ENCODE measurements around the gene INKA1. TPM values are rescaled to one million over a fixed set of nuclear protein-coding genes. Genes with fewer than 3 reads are reported as not detected.
A peak's percentile ranks its signal among the peaks of the same experiment; 100 is the strongest.
"Not testable (repeated sequence)": the region's sequence is repeated elsewhere in the genome, so short reads cannot be mapped to it uniquely, and the experiment has no call there.

The INKA1 gene
- total RNA-seq, 1 experiment from 2014 or later, result 0.15 TPM

GRCh38 chr3:49807431-49808114 is 4.5 kb downstream of the INKA1 start:
- DNase-seq (ENCODE audit: low spot score), result no peak

- no peak for DNase-seq (ENCODE audit: low spot score)
These were observed 9.9 kb downstream of the INKA1 start for GRCh38 chr3:49812916-49813496.

DNA sequence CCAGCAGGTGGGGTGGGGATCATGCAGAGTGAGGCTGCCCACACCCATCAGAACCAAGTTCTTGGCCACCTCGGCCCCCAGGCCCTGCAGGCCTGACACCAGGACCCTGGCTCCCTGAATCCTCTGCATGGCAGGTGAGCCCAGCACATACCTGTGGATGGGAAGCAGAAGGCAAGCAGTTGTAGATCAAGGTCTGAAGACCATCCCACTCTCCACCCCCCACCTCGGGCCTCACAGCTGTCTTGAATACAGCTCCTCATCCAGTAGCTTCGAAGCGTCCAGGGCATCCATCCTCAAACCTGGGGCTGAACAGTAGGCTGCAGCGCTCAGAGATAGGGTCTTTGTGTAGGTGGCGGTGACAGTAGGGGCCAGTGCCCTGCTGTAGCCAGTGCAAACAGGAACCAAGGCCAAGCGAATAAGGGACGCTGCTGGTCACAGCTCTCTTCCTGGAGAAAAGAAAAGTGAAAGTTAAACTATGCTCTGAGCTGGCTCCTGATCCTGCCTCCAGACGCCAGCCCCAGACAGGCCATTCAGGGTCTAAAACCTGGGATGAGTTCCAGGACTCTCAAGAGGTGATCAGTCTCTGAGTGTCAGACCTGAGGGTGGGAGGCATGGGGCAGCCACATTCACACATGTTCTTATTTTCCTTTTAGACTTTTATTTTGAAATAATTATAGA is 10.6 kb downstream of the INKA1 start, which contains the start of gene UBA7:
Gene UBA7 (minus strand): TSS at position 457 of the 678 bp plus-strand sequence. CDS start 166 bp downstream, at position 291.
- DNase-seq (ENCODE audit: low spot score), result no peak

- DNase-seq (ENCODE audit: low spot score), result not testable (repeated sequence)
These were observed 20.1 kb downstream of the INKA1 start for GRCh38 chr3:49823131-49823530.

GRCh38 chr3:49826016-49826415 is 23.0 kb downstream of the INKA1 start:
- DNase-seq (ENCODE audit: low spot score), result no peak

- no peak for DNase-seq (ENCODE audit: low spot score)
These were observed 28.3 kb downstream of the INKA1 start for GRCh38 chr3:49831341-49831740.

- DNase-seq (ENCODE audit: low spot score), result peak; percentile 76
These were observed 36.2 kb downstream of the INKA1 start for GRCh38 chr3:49839193-49839809.

- no peak for DNase-seq (ENCODE audit: low spot score)
These were observed 37.3 kb downstream of the INKA1 start for GRCh38 chr3:49840388-49840787.

GRCh38 chr3:49841126-49841696 is 38.1 kb downstream of the INKA1 start:
- peak; percentile 17 for DNase-seq (ENCODE audit: low spot score)

GRCh38 chr3:49841806-49842205 is 38.7 kb downstream of the INKA1 start:
- no peak for DNase-seq (ENCODE audit: low spot score)

DNA sequence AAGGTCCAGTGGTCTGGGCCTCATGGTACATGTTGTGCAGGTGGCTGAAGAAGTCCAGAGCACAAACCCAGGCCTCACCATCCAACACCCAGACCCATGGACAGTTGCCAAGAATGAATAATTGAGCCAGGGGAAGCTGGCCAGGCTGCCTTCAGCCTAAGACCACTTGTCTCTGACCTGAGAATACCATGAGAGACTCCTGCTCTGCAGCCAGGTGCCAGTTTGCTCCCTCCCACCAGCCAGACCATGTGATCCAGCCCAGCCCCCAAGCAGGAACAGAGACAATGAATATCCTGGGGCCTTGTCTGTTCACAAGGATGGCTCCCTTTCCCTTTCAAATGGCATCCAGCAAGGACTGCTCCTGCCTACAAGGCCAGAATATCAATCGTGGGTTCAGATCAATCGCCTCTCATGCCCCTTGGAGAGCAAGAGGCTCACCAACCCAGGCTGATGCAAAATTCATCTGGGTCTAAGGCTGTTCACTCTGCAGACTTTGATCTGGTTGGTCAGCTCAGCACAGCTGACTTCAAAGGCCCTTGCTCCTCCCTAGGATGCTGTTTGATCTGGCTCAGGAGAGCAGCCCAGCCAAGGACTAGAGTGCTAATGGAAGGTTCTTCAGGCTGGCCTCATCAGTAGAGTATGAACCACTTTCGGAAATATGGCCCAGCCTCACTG is 39.9 kb downstream of the INKA1 start:
- no peak for DNase-seq (ENCODE audit: low spot score)

DNA sequence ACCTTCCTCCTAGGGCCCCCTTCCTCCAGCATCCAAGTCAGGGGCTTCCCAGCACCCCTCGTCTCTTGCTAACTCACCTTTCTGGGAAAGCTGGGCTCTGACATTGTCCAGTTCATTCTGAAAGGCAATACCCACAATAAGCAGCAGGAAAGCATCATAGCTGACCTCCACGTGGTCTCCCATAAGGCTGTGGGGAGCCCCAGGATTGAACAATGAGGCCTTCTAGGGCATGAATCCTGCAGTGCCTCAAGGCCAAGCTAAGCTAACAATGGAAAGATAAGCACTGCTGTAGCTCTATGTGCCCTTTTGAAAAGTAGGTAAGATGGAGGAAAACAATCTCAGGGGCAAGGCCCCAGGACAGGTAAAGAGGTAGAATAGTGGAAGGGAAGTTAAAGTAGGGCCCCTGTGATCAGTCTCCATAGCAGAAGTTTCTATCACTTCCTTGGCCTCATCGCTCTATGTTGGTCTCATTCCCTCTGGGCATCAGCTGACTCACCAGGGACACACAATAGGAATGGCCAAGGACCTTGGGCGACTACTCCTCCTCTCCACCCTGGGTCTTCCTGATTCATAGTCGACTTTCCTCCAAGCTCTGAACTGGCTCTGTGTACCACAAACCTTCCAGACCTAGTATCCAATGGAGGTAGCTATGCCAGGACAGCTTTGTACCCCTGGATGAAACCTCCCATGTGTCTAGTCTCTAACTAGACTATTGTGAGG is 41.6 kb downstream of the INKA1 start:
- no peak for DNase-seq (ENCODE audit: low spot score)

GRCh38 chr3:49845694-49846093 is 42.6 kb downstream of the INKA1 start:
- no peak for DNase-seq (ENCODE audit: low spot score)

Small RNAs within 50 kb of the gene (small RNA-seq; reads per million reads assigned to genes)
- gene COX6CP14, result not detected

Other genes with a start within 250 kb of the INKA1 start
- gene BSN, start 248.8 kb upstream of the INKA1 start, total RNA-seq (2014; rRNA removed; shearing (Covaris generic)), result not detected in 2 replicates
- 246 and 254 TPM in 2 replicates for gene APEH, start 128.9 kb upstream of the INKA1 start, total RNA-seq (2014; rRNA removed; shearing (Covaris generic))
- gene MST1, start 113.8 kb upstream of the INKA1 start, total RNA-seq (2014; rRNA removed; shearing (Covaris generic)), result 2.2 and 3.3 TPM in 2 replicates
- gene RNF123, start 113.7 kb upstream of the INKA1 start, total RNA-seq (2014; rRNA removed; shearing (Covaris generic)), result 22.4 and 24.3 TPM in 2 replicates
- gene AMIGO3, start 83.6 kb upstream of the INKA1 start, total RNA-seq (2014; rRNA removed; shearing (Covaris generic)), result 2.0 and 2.7 TPM in 2 replicates
- 40.0 and 45.1 TPM in 2 replicates for gene GMPPB, start 79.3 kb upstream of the INKA1 start, total RNA-seq (2014; rRNA removed; shearing (Covaris generic))
- gene IP6K1, start 16.7 kb upstream of the INKA1 start, total RNA-seq (2014; rRNA removed; shearing (Covaris generic)), result 24.3 and 38.3 TPM in 2 replicates
- gene CDHR4, start 3.4 kb upstream of the INKA1 start, total RNA-seq (2014; rRNA removed; shearing (Covaris generic)), result 0.15 and 0.34 TPM in 2 replicates
- gene UBA7, start 10.7 kb downstream of the INKA1 start, total RNA-seq (2014; rRNA removed; shearing (Covaris generic)), result 5.1 and 6.1 TPM in 2 replicates
- gene TRAIP, start 53.3 kb downstream of the INKA1 start, total RNA-seq (2014; rRNA removed; shearing (Covaris generic)), result 10.3 and 12.8 TPM in 2 replicates
- not detected in 2 replicates for gene CAMKV, start 66.6 kb downstream of the INKA1 start, total RNA-seq (2014; rRNA removed; shearing (Covaris generic))
- 60.3 and 64.4 TPM in 2 replicates for gene MST1R, start 100.6 kb downstream of the INKA1 start, total RNA-seq (2014; rRNA removed; shearing (Covaris generic))
- gene MON1A, start 126.5 kb downstream of the INKA1 start, total RNA-seq (2014; rRNA removed; shearing (Covaris generic)), result 13.6 and 15.1 TPM in 2 replicates
- 17.4 and 23.7 TPM in 2 replicates for gene RBM6, start 136.9 kb downstream of the INKA1 start, total RNA-seq (2014; rRNA removed; shearing (Covaris generic))

All from HT-29 (cell line).